Endothelial cell of umbilical vein (primary cell): ENCODE data around the gene RAB37. TPM values are rescaled to one million over a fixed set of nuclear protein-coding genes. Genes with fewer than 3 reads are reported as not detected.

Experiments
- BruUV-seq: library from RNA; stranded (reverse); fragments of 400-500 nt; replicated peaks from 2 replicates; lab custom pipeline; 2021; lab: Mats Ljungman, UMichigan
- CTCF ChIA-PET: fragments of 300-600, 350-600 bp; sonication (Branson Sonifier 250); formaldehyde crosslinking; loops from one replicate; lab custom pipeline; 2021; ENCODE audit warnings: antibody characterized with exemption, inconsistent platforms; lab: Charles Lee
- POLR2A ChIA-PET: fragments of 300-600, 350-600 bp; sonication (Branson Sonifier 250); formaldehyde crosslinking; loops from one replicate; lab custom pipeline; 2021; ENCODE audit warnings: antibody characterized with exemption, inconsistent platforms; lab: Charles Lee
- DNase-seq: peaks from one replicate; pipeline ENCODE4 v3.0.0-alpha.2; 2011; ENCODE audit warnings: low read depth, low spot score
- FAIRE-seq: peaks from 2 replicates; lab custom pipeline; 2011; peaks lifted over from hg19 to GRCh38; lab: Jason Lieb, UNC
- H2AFZ ChIP-seq: 2 replicates; pipeline ENCODE4 v1.6.0; 2012; ENCODE audit warnings: low read depth, low read length, control low read depth, inconsistent platforms
- H3K27ac ChIP-seq: 2 replicates; pipeline ENCODE4 v1.5.1; 2011; ENCODE audit warnings: low read depth, mild to moderate bottlenecking, control low read depth, low read length, moderate library complexity; ENCODE audit not compliant: insufficient read depth
- H3K27me3 ChIP-seq, 2 experiments: 2 replicates each; pipeline versions ENCODE4 v1.6.0 to v1.6.1; 2011; ENCODE audit warnings: low read length in 2 of 2, mixed read lengths in 1 of 2; ENCODE audit not compliant: control insufficient read depth in 2 of 2, insufficient read depth in 2 of 2
- H3K36me3 ChIP-seq, 2 experiments: 2 replicates in 1 of 2; 3 replicates in 1 of 2; pipeline ENCODE4 v1.5.1; 2011; ENCODE audit warnings: low read length in 2 of 2, mild to moderate bottlenecking in 1 of 2, moderate library complexity in 1 of 2; ENCODE audit not compliant: control insufficient read depth in 2 of 2, insufficient read depth in 2 of 2; ENCODE audit errors: extremely low read depth in 1 of 2
- H3K4me1 ChIP-seq: 3 replicates; pipeline ENCODE4 v1.5.1; 2011; ENCODE audit warnings: mild to moderate bottlenecking, low read length; ENCODE audit not compliant: control insufficient read depth, insufficient read depth; ENCODE audit errors: extremely low read depth
- H3K4me2 ChIP-seq: 2 replicates; pipeline ENCODE4 v1.6.1; 2011; ENCODE audit warnings: low read length, control low read depth, mixed read lengths; ENCODE audit not compliant: insufficient read depth
- H3K4me3 ChIP-seq, 3 experiments: fragments of 200-600 bp in 1 of 3; sonication (generic), shearing (Covaris generic) in 1 of 3; replicated peaks in 1 of 3; 2 replicates each; pipeline ENCODE4 v1.5.1; 2011 to 2016; ENCODE audit warnings: control low read depth in 3 of 3, low read length in 3 of 3, mild to moderate bottlenecking in 2 of 3, inconsistent platforms in 1 of 3, low read depth in 1 of 3, moderate library complexity in 1 of 3; ENCODE audit not compliant: insufficient read depth in 1 of 3
- H3K79me2 ChIP-seq: 2 replicates; pipeline ENCODE4 v1.6.0; 2012; ENCODE audit warnings: low read length, inconsistent platforms; ENCODE audit not compliant: control insufficient read depth, insufficient read depth
- H3K9ac ChIP-seq: replicated peaks from 2 replicates; pipeline ENCODE3; 2011; ENCODE audit warnings: low read length, control low read depth; ENCODE audit not compliant: insufficient read depth; ENCODE audit errors: extremely low read depth
- H3K9me1 ChIP-seq: replicated peaks from 3 replicates; pipeline ENCODE4 v1.6.0; 2011; ENCODE audit warnings: mild to moderate bottlenecking, low read length; ENCODE audit not compliant: control insufficient read depth, insufficient read depth; ENCODE audit errors: extremely low read depth
- H3K9me3 ChIP-seq: replicated peaks from 2 replicates; pipeline ENCODE4 v1.5.1; 2012; ENCODE audit warnings: low read length, inconsistent platforms; ENCODE audit not compliant: control insufficient read depth, insufficient read depth
- H4K20me1 ChIP-seq: replicated peaks from 2 replicates; pipeline ENCODE3; 2011; ENCODE audit warnings: mild to moderate bottlenecking, low read length; ENCODE audit not compliant: control insufficient read depth, insufficient read depth; ENCODE audit errors: extremely low read depth
- EZH2 ChIP-seq: IDR thresholded peaks from 2 replicates; pipeline ENCODE4 v1.6.1; 2012; ENCODE audit warnings: borderline replicate concordance, low read depth, mild to moderate bottlenecking, moderate library complexity, low read length, inconsistent platforms; ENCODE audit not compliant: severe bottlenecking
- FOS ChIP-seq: IDR thresholded peaks from 2 replicates; pipeline ENCODE4 v1.6.1; 2011; ENCODE audit warnings: mild to moderate bottlenecking, low read length, moderate library complexity, borderline replicate concordance; ENCODE audit not compliant: insufficient read depth
- GATA2 ChIP-seq: IDR thresholded peaks from 2 replicates; pipeline ENCODE4 v1.7.0; 2011; ENCODE audit warnings: low read depth, mild to moderate bottlenecking, moderate library complexity, mixed read lengths, low read length; ENCODE audit not compliant: insufficient read length, insufficient read depth
- JUN ChIP-seq: IDR thresholded peaks from 2 replicates; pipeline ENCODE4 v1.6.1; 2011; ENCODE audit warnings: borderline replicate concordance, low read depth; ENCODE audit not compliant: insufficient read length, insufficient read depth
- MYC ChIP-seq: IDR thresholded peaks from one replicate; pipeline ENCODE4 v1.6.1; 2011; ENCODE audit warnings: mild to moderate bottlenecking, low read depth, low read length
- POLR2A ChIP-seq: IDR thresholded peaks from 2 replicates; pipeline ENCODE4 v1.6.1; 2012; ENCODE audit warnings: low read depth, mild to moderate bottlenecking, control low read depth, low read length
- POLR2AphosphoS5 ChIP-seq: IDR thresholded peaks from 2 replicates; pipeline ENCODE4 v1.6.1; 2012; ENCODE audit warnings: low read depth, mild to moderate bottlenecking, control low read depth, low read length, moderate library complexity; ENCODE audit not compliant: insufficient read depth
- dilution Hi-C: fragments of 300-500 bp; cut with MboI; formaldehyde crosslinking; loops from one replicate; pipeline ENCODE4 v1.15.0; 2019; ENCODE audit warnings: low sequenced_read_pairs; ENCODE audit not compliant: extremely low pct_ligation_motif_present
- intact Hi-C: fragments of 100-400 bp; cut with micrococcal nuclease; formaldehyde crosslinking; loops from one replicate; pipeline ENCODE4 v1.10.0; 2022
- polyA plus RNA-seq, 4 experiments: library from polyadenylated mRNA; depleted of rRNA in 3 of 4; stranded (reverse) in 3 of 4; unstranded in 1 of 4; fragments of >200 nt; gene quantifications; 2 replicates each; pipeline versions ENCODE4 v1.2.1 to v1.2.3, GENCODE V29; 2011 to 2012; ENCODE audit warnings: missing spikeins in 1 of 4
- total RNA-seq: library from RNA; stranded (reverse); gene quantifications from 2 replicates; pipeline ENCODE4 v1.2.3, GENCODE V29; 2021
- TF ChIP-seq, protein P1 (sequence below): IDR thresholded peaks from 2 replicates; pipeline ENCODE4 v1.6.1; 2011; ENCODE audit not compliant: insufficient read depth, insufficient read length
- TF ChIP-seq, protein P2 (sequence below), 2 donors: IDR thresholded peaks; 1 replicate in 1 of 2; 2 replicates in 1 of 2; pipeline ENCODE4 v1.5.1; 2011; ENCODE audit warnings: low read length in 2 of 2, mild to moderate bottlenecking in 2 of 2, moderate library complexity in 2 of 2, control low read depth in 1 of 2, inconsistent platforms in 1 of 2, low read depth in 1 of 2; ENCODE audit not compliant: insufficient read depth in 1 of 2; ENCODE audit errors: extremely low read depth in 1 of 2

Gene RAB37
- total and polyA plus RNA-seq, 2 donors (not counting 3 experiments of a cell fraction or from before 2014, with no cell fraction given), result 0.11 TPM; not detected in 1

DNA sequence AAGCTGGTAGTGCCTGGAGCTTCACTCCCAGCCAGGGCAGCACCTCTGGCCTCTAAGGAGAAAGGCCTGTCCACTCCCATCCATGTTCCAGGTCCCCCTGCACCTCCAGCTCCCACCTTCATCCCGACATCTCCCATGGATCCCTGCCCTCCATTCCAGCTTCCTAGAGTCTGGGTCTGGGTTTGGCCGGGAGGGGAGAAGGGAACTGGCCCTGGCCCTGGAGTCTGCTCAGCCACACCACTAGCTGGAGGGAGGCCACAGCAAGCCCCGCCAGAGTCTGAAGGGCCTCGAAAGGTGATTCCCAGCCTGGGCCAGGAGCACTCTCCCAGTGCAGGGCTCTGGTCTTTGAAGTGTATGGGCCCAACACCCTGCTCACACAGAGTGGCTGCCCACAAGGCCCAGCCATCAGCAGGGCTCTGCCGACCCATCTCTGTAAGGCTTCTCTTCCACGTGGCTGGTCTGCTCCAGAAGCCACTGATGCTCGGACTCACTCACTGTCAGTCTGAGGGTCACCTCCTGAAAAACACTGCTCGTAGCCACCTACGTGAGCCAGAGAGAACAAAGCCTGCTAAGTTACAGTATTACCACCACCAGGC lies 34.4 kb downstream of the RAB37 start:
- dilution Hi-C loops (no loop called here), intact Hi-C loops (no loop called here)
- H3K9me3 ChIP-seq, result no peaks in the 10 kb centered on the region
- no peaks in the 10 kb centered on the region for H3K9me1 ChIP-seq
- no peak overlapping the region for H3K4me2 ChIP-seq
- H3K4me1 ChIP-seq, result no peaks in the 10 kb centered on the region
- H3K27ac ChIP-seq, result no peak overlapping the region
- POLR2A ChIA-PET, result interaction anchor here (0.9 kb wide), 1 partner anchor 8 kb away, joined by 3 read pairs; no protein-coding TSS in a partner anchor
- H3K27me3 ChIP-seq, result no peaks in the 10 kb centered on the region
- no peak for TF ChIP-seq JUN
- TF ChIP-seq, protein P1, sequence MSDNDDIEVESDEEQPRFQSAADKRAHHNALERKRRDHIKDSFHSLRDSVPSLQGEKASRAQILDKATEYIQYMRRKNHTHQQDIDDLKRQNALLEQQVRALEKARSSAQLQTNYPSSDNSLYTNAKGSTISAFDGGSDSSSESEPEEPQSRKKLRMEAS, result no peak
- TF ChIP-seq FOS, result no peak
- no peak for TF ChIP-seq POLR2AphosphoS5
- no peak for TF ChIP-seq GATA2
- no peak for TF ChIP-seq EZH2
- FAIRE-seq (no peak), DNase-seq (no peak)
- no peak overlapping the region for H2AFZ ChIP-seq
- peaks cover 3 to 32% of the 10 kb centered on the region in 2 experiments for H3K36me3 ChIP-seq
- peaks cover 14% of the 10 kb centered on the region for H3K79me2 ChIP-seq
- no peaks in the 10 kb centered on the region for H4K20me1 ChIP-seq
- H3K9ac ChIP-seq, result no peak overlapping the region
- CTCF ChIA-PET, result interaction anchor here (0.6 to 4.1 kb wide), 18 partner anchors 8 to 114 kb away, joined by 3 to 84 read pairs (median 4); no protein-coding TSS in a partner anchor
- BruUV-seq, result no TSS peak
- no peak overlapping the region for H3K4me3 ChIP-seq

DNA sequence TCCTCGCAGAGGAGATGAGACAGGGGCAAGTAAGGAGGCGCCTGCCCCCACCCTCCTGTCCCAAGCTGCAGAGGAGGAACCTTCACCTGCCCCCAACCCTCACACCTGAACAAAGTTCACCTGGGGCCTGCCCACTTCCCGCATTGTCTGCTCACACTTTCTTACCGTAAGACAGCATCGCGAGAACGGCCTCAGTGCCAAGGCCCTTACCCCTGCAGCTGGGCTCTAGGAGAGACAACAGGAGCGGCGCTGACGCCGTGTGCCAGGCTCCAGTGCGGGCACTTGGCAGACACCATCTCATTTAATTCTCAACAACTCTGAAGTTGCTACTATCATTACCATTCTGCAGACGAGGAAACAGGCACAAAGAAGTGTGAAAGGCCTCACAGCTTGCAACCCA lies 35.0 kb downstream of the RAB37 start:
- H3K27me3 ChIP-seq, result no peaks in the 10 kb centered on the region
- no peaks in the 10 kb centered on the region for H4K20me1 ChIP-seq
- H3K9me1 ChIP-seq, result no peaks in the 10 kb centered on the region
- intact Hi-C loops (no loop called here), dilution Hi-C loops (no loop called here)
- H2AFZ ChIP-seq, result no peak overlapping the region
- no peak overlapping the region for H3K4me2 ChIP-seq
- peaks cover 18% of the 10 kb centered on the region for H3K79me2 ChIP-seq
- no peak overlapping the region for H3K9ac ChIP-seq
- ChIA-PET POLR2A (no interaction called here), CTCF (interaction anchor here (3.8 to 4.1 kb wide), 2 partner anchors 26 to 115 kb away, joined by 32 to 84 read pairs; no protein-coding TSS in a partner anchor)
- no peaks in the 10 kb centered on the region for H3K9me3 ChIP-seq
- peaks cover 3 to 32% of the 10 kb centered on the region in 2 experiments for H3K36me3 ChIP-seq
- DNase-seq (no peak), FAIRE-seq (no peak)
- BruUV-seq, result no TSS peak
- TF ChIP-seq POLR2A, result no peak
- TF ChIP-seq FOS, result no peak
- TF ChIP-seq, protein P2, sequence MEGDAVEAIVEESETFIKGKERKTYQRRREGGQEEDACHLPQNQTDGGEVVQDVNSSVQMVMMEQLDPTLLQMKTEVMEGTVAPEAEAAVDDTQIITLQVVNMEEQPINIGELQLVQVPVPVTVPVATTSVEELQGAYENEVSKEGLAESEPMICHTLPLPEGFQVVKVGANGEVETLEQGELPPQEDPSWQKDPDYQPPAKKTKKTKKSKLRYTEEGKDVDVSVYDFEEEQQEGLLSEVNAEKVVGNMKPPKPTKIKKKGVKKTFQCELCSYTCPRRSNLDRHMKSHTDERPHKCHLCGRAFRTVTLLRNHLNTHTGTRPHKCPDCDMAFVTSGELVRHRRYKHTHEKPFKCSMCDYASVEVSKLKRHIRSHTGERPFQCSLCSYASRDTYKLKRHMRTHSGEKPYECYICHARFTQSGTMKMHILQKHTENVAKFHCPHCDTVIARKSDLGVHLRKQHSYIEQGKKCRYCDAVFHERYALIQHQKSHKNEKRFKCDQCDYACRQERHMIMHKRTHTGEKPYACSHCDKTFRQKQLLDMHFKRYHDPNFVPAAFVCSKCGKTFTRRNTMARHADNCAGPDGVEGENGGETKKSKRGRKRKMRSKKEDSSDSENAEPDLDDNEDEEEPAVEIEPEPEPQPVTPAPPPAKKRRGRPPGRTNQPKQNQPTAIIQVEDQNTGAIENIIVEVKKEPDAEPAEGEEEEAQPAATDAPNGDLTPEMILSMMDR (IDR thresholded peaks at IDR 0.05; ENCODE audit: extremely low read depth in 1 of 2, insufficient read depth in 1 of 2, low read depth in 1 of 2, low read length in 2 of 2), result no peak
- TF ChIP-seq GATA2, result no peak
- no peak for TF ChIP-seq EZH2
- TF ChIP-seq MYC, result no peak
- no peak for TF ChIP-seq POLR2AphosphoS5
- no peak for TF ChIP-seq JUN
- TF ChIP-seq, protein P1, result no peak
- H3K4me1 ChIP-seq, result peaks cover 3% of the 10 kb centered on the region
- H3K27ac ChIP-seq, result no peak overlapping the region
- H3K4me3 ChIP-seq, result no peak overlapping the region
